GM19351 (cell line): ENCODE measurements around the gene HTRA2.
"Not testable (repeated sequence)": the region's sequence is repeated elsewhere in the genome, so short reads cannot be mapped to it uniquely, and the experiment has no call there.

Experiments used
- ATAC-seq: cut with Tn5 transposase; IDR thresholded peaks from one replicate; pipeline ENCODE4 v1.9.1; 2021; ENCODE audit warnings: mild to moderate bottlenecking, moderate library complexity; ENCODE audit not compliant: unreplicated experiment

Gene HTRA2

DNA sequence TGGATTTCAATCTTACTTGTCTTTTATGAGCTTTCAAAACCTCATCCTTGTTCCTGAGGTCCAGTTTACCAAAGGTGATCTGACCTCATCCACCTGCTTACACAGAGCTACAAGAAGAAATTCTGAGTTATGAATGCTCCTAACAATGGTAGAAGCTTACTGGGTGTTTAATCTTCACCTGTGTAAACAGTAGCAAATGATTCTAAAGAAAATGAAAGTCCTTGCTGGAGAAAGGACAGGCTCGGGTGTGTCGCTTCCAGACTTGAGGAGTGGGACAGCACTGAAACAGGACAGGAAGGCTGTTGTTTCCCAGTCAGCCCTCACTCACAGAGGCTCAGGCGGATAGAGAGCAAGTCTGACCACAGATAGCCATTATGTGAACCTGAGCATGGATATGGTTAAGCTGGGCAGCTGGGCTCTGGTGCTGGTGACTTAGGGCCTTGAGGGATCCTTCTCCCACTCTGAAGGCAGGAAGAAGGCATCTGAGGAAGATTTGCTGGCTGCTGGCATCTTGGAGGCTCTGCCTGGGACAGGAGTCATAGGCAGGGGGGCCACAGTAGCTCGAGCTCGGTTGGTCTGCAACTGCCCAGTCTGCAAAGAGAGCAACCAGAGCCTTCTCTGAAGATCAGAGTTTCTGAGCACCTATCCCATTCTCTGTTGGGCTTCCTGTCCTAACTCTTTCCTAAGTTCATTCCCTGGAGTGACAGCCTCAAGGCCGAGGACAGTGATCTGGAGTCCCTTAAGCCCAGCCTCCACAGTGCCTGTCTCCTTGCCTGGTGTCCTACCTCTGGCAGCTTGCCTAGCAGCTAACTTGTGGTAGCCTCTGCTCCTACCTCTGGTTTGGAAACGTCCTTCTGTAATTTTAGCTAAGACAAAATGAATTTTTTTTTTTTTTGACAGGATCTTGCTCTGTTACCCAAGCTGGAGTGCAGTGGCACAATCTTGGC is 28.8 kb downstream of the HTRA2 start:
- ATAC-seq, result no peak

DNA sequence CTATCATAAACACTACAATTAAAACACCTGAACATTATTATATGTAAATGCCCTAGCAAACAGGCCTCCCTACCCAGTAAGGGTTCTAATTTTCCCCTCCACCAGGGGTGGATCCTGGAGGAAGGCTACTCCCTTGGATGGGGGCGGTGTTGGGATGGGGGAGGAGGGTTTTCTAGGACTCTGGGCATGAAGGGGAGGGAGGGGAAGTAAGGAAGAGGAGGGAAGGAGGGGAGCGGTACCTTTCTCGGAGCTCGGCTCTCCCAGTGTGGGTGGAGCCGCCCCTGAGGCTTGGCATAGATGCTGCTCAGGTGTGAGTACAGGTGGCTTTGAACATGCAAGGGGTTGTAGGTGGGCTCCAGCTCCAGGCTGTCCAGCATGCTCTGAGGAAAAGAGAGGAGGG is 30.2 kb downstream of the HTRA2 start:
- ATAC-seq, result no peak

DNA sequence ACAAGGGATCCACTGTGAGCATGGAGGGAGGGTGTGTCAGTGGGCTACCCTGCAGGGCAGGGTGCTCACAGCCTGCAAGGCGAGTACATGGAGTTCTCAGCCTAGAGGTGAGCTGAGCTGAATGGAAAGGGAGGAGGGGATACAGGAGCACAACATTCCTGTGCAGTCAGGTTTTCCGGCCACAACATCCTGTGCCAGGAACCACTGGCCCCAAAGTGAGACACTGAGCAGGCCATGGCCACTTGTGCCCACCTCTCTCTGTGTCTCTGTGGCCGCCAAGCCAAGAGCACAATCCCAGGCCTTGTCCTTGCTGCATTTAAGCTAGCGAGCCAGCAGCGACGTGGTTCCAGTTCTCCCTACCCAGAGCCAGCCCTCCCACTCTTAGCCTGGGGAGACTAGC is 30.9 kb downstream of the HTRA2 start:
- no peak for ATAC-seq

DNA sequence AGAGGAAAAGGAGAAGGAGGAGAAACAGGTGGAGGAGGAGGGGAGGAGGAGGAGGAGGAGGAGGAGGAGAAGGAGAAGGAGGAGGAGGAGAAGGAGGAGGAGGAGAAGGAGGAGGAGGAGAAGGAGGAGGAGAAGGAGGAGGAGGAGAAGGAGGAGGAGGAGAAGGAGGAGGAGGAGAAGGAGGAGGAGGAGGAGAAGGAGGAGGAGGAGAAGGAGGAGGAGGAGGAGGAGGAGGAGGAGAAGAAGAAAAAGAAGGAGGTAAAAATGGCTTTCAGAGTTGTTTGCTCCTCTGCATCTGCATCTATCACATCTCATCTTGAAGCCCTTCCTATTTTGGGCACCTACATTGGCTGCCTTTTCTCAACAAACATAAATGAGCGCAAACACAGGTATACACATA is 31.3 kb downstream of the HTRA2 start:
- ATAC-seq, result not testable (repeated sequence)

DNA sequence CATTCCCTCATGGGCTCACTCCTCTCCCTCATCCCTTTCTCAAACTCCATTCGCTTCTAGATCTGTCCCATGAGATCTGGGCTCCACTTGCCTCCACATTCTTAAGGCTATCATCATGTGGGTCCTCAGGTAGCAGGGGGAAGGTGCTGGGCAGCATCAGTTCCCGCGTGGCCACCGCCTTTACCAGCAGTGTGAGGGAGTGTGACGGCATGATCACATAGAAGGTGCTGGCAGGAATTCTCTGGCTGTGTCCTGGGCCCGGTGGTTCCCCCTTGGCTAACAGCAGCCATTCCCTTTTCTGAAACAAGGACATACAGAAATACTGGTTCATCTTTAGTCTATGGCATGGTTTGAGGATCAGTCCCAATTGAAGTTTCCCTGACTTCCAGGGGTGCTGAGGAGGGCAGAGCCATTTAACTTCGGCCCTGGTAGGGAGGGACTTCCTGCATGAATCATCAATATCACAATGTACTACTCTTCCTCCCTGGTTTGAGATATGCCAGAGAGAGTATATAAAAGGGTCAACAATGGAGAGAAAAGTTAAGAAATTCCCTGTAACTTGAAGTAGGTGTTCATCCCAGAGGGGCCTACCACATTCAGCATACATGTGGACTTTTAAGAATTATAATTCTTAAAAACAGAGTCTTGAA is 32.5 kb downstream of the HTRA2 start:
- no peak for ATAC-seq

DNA sequence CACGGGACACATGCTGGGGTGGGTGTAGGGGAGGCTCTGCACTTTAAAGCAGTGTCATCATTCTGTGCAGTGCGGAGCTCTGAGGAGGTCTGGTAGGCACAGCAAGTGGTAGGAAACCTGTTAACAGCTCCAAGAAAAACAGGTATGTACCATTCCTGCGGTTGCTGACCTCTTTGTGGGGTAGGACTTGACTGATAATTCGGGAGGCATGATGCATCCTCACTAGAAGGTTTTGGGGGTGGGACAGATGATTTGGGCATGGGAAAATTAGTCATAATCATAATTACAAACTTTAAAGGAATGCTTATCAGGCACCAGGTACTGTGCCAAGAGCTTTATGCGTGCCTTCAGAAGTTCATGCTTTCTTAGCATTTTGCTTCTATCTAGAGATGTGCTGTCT is 34.5 kb downstream of the HTRA2 start:
- no peak for ATAC-seq

DNA sequence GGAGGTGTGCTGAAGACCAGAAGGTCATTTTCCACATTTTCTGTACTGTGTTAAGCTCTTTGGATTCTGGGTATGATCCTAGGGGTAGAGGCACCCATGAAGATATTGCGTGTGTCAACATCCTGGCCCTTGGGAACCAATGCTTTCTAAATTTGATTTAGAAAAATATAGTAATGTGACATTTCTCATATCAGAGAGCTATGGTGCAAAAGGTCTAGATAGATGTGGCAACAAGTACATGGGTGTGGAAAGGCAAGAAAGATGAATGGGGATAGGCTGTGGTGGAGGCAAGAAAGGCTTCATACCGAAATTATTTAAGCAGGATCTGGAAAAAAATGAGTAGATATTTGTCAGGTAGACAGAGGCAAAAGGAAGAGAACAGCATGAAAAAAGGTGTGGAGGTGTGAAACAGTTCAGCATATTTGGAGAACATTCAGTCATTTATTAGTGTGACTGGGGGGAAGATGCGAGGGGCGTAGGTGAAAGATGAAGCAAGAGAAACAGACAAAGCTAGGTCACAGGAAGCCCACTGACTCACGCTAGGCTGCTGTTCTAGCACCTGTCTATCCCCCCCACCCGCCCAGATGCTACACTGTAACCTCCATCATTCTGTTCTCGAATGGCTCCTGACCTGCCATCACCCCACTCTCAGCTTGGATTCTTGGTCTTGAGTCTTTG is 36.5 kb downstream of the HTRA2 start:
- no peak for ATAC-seq

DNA sequence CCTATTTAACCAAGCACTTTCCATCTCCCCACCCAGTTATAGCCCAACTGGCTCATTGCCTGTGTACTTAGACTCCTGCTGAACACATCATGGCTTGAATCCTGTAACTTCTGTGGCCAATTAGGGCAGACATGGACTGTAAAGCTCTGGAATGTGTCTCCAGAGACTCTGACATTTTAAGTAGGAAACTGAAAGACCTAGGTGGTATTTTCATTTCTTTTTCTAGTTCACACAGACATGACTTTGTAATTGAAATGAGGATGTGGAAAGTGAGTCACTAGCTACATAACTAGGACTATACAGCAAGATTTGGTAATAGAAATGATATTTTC is 37.0 kb downstream of the HTRA2 start:
- ATAC-seq, result no peak

DNA sequence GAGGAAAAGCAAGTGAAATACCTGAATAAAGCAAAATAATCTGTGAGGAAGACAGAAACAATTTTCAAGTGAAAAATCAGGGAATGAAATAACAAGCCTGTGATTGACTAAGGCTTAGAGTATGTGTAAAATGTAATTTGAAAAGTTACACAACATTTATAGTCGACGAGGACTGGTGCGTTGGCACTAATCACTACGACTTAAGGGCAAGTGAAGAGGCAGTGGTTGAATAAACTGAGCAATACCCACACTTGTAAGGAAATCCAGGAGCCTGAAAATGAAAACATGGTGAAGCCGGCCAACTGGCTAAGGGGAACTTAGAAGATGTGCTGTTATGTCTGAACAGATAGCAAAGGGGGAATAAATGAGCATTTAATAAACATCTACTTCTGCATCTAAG is 38.1 kb downstream of the HTRA2 start:
- ATAC-seq, result no peak

DNA sequence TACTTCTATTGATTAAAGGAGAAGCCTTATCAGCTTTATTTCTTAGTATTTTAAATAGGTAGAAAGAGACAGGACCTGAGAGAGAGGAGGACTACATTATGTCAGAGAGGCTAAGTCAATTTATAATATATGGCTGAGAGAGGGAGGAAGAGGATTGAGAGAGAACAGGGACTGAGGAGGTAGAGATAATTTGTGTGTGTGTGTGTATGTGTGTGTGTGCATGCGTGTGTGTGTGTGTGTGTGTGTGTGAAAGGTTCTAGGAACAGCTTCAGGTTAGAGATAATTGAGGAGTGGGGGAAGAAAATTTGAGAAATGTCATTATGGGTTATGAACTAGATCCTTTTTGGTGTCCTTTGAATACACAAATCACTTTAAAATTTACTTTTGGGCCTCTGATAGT is 40.0 kb downstream of the HTRA2 start:
- ATAC-seq, result no peak

DNA sequence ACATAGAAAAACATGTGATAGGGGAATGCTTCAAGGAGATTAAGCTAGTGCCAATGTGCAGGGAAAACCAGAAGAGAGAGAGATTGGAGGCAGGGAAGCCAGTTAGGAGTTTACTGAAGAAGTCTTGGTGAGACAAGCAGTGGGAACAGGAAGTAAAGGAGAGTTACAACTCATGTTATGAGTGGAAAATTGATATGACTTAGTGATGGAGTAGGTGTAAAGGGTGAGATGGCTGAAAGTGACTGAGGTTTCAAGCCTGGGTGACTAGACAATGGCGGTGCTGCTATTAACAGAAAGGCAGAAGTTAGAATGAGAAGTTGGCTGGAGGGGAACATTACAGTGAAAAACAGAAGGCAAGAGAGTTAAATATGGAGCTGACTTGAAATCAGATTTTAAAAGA is 41.3 kb downstream of the HTRA2 start:
- ATAC-seq, result peak; percentile 71

DNA sequence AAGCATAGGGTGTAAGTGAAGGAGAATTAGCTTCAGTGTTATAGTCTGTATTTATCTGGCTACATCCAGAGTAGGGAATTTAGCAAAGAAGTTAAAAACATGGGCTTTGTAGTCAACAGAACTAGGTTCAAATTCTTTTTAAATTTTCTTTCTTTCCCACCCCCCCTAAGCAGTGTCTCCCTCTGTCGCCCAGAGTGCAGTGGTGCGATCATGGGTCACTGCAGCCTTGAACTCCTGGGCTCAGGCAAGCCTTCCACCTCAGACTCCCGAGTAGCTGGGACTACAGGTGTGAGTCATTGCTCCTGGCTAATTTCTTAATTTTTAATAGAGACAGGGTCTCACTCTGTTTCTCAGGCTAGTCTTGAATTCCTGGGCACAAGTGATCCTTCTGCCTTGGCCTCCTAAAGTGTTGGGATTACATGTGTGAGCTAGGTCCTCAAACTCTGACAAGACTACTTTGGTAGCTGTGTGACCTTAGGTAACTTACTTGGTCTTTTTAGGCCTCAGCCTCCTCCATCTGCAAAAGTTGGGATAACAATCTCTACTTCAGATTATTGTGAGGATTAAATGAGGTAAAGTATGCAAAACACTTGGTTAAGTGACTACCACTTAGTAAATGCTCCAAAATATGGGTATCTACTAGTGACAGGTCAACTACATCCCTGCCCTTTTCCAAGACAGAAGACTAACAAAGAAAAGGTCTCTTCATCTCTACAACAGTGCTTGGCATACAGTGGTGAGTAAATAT is 42.6 kb downstream of the HTRA2 start:
- ATAC-seq, result no peak

DNA sequence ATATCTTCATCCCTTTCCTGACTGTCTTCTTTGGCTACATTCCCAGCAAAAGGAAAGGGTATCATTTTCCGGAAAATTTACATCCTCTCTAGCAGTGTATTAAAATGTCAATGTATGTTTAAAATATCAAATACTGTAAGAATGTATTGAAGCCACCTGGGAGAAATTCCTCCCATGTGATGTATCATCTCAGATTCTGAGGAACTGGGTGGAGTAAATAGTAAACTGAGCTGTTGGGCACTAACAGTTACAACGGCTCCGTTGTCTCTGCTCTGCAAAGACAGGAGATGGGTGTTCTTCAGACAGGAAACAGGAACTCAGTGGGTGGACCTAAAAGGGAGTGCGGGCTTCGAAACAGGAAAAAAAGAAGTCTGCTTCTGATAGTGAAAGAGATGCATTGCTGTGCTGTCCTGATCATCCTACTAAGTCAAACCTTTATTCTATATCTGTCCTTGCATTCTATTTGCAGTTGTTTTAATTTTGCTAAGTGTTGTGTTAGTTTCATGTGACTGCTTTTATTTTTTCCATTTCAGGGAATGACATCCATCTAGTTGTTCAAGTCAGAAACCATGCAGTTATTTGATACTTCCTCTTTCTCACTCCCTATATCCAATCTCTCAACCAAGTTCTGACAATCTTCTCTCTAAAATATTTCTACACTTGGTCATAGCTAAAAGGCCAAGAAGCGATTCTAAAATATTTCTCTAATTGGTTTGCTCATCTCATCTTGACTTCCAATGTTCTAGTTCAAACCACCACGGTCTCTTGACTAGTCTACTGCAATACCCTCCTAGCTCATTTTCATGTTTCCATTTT is 44.2 kb downstream of the HTRA2 start:
- peak; percentile 48 for ATAC-seq

DNA sequence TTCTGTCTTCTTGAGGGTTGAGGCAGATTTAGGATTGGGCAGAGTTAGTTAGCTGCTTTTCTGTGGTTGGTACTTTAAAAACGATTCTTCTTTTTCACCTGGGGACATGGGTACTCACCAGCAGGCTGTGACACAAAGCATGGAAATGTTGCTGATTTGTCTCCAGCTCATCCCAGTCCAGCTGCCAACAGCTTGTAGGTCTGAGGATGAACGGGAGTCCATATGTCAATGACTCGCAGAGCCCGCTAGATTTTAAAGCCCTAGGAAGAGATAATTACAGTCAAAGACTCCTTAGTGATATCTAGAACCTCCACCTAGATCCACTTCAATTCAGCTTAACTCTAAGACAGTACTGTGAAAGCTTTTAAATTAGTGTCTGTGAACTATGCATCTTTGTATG is 45.6 kb downstream of the HTRA2 start:
- no peak for ATAC-seq

DNA sequence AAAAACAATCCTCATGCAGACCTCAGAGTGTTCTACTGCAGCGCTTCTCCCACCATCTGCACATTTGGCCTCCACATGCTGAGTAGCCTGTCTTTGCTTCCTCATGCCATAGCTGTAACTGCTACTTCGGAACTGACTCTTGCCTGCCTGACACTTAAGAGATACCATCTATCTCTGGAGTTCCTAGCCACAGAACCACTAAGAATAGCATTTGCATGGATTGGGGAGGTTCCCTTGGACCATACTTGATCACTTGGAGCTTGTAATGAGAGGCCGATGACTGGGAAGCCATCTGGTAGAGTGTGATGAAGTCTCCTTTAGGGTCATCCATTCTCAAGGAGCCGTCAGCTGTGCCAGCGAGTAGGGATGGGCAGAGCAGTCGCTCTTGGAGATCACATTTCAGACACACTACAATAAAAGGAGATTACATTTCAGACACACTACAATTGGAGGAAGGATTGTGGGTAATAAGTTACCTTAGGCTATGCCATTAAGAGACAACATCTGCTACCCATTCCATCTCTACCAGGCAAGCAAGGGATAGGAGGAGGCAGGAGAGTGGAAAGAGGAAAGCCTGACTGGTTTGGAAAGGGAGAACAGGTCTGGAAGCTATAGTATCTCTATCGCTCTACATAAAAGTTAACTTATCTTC is 46.6 kb downstream of the HTRA2 start:
- ATAC-seq, result no peak

DNA sequence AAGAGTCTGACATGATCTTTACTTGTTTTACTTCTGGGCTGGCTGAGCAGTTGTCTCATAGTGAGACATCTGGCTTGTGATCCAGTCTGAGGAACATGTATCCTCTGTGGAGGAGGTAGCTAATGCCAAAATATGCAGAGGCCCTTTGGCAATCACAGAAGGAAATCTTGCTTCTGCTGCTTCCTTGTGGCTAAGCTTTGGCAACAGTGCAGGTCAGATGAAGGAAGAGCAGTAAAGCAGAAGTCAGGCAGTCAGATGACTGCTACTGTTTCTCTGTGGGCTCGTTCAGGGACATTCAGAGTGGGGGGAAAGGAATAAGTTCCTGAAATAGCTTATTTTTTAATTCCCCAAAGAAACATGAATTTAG is 47.1 kb downstream of the HTRA2 start:
- ATAC-seq, result no peak

DNA sequence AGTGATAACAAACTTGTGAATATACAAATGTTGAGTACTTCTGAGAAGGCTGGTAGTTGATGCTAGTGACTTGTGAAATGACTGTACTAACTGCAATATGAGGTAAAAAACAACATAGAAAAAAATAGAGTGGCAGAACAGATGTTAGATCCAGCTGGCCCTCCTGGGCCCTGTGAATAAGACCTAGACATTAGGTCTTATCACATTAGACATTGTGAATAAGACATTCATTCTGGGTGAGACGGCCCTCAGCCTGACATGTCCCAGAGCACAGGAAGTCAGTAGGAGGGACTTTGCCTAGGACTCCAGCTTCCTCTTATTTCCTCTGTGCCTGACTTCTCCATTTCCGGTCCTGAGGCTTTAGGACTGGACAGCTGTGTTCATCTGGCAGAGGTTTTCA is 47.7 kb downstream of the HTRA2 start:
- peak; percentile 47 for ATAC-seq

DNA sequence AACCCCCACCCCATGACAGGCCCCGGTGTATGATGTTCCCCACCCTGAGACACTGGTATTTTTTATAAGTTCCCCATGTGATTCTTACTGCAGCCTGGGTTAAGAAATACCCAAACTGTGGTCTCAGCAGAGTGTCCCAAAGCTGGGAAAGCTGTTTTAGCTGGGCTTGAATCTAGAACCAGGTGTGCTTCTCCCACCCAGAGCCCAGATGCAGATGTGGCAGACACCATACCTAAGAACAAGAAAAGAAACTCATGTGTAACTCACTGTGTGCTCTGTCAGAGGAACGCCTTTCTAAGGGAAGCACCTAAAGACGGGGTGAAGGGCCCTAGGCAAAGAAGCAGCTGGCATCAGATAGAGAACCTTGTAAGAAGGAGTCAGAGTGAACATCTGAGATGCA is 48.7 kb downstream of the HTRA2 start:
- ATAC-seq, result no peak

DNA sequence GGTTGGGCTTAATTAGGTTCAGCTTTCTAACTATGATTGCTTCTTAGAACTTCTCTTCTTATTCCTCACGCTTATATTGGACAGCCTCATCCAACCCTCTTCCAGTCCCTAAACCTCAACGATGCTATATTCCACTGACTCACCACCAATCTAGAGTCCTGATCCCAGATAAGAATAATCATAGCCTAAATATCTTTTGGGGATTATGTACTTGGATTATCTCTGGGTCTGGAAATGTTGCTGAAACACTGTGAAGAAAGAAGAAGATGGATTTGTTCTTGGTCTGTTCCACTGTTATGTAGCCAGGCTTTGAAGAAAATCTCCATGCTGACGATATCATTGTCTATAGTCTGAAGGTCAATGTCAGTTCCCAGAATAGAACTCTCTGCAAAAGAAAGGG is 51.7 kb downstream of the HTRA2 start:
- no peak for ATAC-seq

DNA sequence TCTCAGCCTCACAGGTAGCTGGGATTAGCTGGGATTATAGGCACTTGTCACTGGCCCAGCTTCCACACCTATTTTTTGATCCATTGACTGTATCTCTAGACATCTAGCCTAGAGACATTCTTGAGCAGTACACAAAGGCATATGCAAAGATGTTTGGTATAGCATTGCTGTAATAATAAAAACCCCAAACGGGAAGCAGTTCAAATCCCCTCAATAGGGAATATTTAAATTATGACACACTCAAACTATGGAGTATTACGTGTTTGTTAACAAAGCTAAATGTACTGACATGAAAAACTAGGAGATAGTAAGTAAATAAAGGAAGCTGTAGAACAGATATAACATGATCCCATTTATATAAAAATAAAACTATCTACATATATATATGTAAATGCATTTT is 52.5 kb downstream of the HTRA2 start:
- no peak for ATAC-seq
